ENCODE results near the gene CYFIP1.

The CYFIP1 gene

DNA sequence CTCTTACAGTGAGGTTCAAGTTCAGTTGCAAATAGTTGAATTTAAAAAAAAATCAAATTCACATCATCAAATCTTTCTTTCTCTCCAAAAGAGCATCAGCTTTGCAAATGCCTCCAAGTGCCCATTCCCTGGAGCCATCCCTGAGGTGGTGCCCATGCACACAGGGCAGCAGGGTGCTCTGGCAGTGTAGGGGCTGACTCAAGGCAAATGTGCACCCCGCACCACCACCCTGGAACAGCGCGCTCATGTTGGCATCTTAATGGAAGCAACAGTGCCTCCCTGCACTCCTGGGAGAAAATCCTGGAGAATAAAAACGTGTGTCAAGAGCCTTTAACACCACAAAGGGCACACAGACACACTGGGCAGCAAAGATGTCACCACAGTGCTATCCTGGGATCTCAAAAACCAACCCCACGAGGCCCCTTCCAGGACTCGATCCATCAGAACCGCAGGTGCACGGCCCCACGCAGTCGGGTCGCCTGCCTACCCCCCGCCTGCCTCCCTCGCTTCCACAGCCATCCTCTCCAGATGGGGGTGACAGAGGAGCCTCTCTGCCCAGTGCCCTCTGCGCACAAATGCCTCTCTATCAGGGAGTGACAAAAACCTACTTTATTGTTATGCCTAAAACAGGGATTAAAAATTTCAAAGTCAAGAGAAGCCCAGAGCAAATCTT lies 90.9 kb downstream of the CYFIP1 start:
- Mint-ChIP-seq H3K9me3 (no peaks in the 10 kb centered on the region), H3K4me3 (no peak overlapping the region), H3K27ac (no peak overlapping the region), H3K4me1 (no peaks in the 10 kb centered on the region), H3K36me3 (no peaks in the 10 kb centered on the region), H3K27me3 (no peaks in the 10 kb centered on the region)
- DNase-seq, result no peak
- CTCF ChIA-PET, result no interaction called here

DNA sequence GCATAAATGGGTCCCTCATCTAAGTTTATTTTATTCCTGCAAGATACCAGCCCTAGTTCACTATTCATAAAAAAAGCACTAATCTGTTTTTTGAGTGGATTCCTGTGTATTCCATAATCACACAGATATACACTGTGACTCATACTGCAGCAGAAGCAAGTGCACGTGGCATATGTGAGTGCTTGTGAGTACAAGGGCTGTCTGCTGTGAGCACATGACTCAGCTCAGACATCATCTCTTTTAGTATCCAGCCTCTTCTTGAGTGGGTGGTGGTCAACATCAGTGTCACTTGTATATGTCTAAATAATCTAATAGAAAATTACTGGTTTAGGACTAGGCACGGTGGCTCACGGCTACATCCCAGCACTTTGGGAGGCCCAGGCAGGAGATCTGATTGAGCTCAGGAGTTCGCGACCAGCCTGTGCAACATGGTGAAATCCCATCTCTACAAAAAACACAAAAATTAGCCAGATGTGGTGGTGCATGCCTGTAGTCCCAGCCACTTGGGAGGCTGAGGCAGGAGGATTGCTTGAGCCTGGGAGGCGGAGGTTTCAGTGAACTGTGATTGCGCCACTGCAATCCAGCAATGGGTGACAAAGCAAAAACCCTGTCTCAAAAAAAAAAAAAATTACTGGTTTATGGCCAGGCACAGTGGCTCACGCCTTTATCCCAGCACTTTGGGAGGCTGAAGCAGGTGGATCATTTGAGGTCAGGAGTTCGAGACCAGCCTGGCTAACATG lies 91.9 kb downstream of the CYFIP1 start:
- no peaks in the 10 kb centered on the region for H3K9me3 Mint-ChIP-seq
- CTCF ChIA-PET, result no interaction called here
- no peaks in the 10 kb centered on the region for H3K4me1 Mint-ChIP-seq
- DNase-seq, result no peak
- no peak overlapping the region for H3K4me3 Mint-ChIP-seq
- H3K36me3 Mint-ChIP-seq, result no peaks in the 10 kb centered on the region
- H3K27me3 Mint-ChIP-seq, result no peaks in the 10 kb centered on the region
- H3K27ac Mint-ChIP-seq, result no peak overlapping the region

DNA sequence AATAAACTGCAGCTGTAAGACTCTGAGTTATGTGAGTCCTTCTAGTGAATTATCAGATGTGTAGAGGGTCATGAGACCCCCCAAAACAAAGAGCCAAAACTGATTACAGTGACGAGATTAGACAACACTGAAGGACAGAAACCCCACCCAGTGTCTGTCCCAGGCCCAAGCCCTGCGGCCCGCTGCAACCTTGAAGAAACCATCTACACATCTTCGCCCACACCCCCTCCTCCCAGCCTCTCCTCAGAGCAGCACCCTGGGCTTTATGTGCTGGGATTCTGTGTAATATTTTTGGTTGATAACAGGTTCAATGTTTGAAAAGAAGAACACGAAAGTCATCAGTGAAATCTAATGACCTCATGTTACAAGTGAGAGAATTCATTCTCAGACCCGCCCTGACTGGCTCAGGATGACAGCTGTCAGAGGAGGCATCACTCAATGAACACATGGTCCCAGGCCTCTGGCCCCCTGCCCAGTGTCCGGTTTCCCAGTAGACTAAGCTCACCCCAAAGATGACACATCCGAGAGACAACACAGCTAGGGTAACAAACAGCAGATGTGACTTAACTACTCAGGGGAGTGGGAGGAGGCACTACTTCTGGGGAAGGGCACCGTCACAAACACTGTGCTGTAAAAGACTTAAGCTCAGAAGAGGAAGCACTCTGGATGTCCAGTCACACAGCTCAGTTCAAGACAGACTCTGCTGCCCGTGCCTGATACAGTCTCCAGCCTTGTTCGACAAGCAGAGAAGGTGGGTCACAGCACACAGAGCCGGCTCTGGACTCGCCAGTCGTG lies 92.8 kb downstream of the CYFIP1 start:
- H3K36me3 Mint-ChIP-seq, result no peaks in the 10 kb centered on the region
- H3K4me3 Mint-ChIP-seq, result no peak overlapping the region
- no peak for DNase-seq
- no peaks in the 10 kb centered on the region for H3K9me3 Mint-ChIP-seq
- CTCF ChIA-PET, result no interaction called here
- no peaks in the 10 kb centered on the region for H3K4me1 Mint-ChIP-seq
- no peak overlapping the region for H3K27ac Mint-ChIP-seq
- no peaks in the 10 kb centered on the region for H3K27me3 Mint-ChIP-seq

DNA sequence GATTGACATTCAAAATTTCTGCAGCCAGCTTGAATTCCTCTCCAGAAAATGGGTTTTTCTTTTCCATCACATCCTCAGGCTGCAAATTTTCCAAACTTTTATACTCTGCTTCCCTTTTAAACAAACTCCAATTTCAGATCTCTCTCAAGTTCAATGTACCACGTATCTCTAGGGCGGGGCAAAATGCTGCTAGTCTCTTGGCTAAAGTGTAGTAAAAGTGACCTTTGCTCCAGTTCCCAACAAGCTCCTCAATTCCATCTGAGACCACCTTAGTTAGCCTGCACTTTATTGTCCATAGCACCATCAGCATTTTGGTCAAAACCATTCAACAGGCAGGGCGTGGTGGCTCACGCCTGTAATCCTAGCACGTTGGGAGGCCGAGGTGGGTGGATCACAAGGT lies 95.0 kb downstream of the CYFIP1 start:
- H3K27ac Mint-ChIP-seq, result no peak overlapping the region
- H3K27me3 Mint-ChIP-seq, result no peaks in the 10 kb centered on the region
- no peak overlapping the region for H3K4me3 Mint-ChIP-seq
- CTCF ChIA-PET, result interaction anchor here (1.0 kb wide), 1 partner anchor 13 kb away, joined by 4 read pairs; no protein-coding TSS in a partner anchor
- H3K36me3 Mint-ChIP-seq, result peaks cover 4% of the 10 kb centered on the region
- H3K9me3 Mint-ChIP-seq, result no peaks in the 10 kb centered on the region
- peaks cover 1% of the 10 kb centered on the region for H3K4me1 Mint-ChIP-seq
- DNase-seq, result no peak

DNA sequence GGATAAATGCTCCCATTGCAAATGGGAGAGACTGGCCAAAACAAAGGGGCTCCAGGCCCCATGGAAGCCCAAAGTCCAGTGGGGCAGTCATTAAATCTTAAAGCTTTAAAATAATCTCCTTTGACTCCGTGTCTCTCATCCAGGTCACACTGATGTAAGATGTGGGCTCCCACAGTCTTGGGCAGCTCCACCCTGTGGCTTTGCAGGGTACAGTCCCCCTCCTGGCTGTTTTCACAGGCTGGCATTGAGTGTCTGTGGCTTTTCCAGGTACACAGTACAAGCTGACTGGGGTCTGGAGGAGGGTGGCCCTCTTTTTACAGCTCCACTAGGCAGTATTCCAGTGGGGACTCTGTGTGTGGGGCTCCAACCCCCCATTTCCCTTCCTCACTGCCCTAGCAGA lies 95.8 kb downstream of the CYFIP1 start:
- Mint-ChIP-seq H3K4me3 (no peak overlapping the region), H3K27me3 (no peaks in the 10 kb centered on the region), H3K4me1 (peaks cover 3% of the 10 kb centered on the region), H3K27ac (no peak overlapping the region), H3K9me3 (no peaks in the 10 kb centered on the region), H3K36me3 (peaks cover 4% of the 10 kb centered on the region)
- CTCF ChIA-PET, result no interaction called here
- peak; percentile 38 for DNase-seq

DNA sequence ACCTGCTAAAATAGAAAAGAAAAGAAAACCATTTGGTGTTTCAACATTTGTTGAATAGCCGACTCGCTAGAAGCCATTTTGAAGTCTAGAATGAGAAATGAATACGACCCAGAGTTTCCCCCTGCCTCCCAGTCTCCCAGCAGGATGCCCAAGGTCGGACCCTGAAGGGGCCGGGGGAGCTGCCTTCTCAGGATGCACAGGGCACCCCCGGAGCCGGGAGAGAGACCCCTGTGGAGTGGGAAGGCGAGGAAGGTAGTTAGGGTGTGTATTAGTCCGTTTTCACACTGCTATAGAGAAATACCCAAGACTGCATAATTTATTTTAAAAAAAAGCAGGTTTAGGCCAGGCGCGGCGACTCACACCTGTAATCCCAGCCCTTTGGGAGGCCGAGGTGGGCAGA lies 97.0 kb downstream of the CYFIP1 start:
- no peak overlapping the region for H3K27ac Mint-ChIP-seq
- H3K36me3 Mint-ChIP-seq, result peaks cover 4% of the 10 kb centered on the region
- CTCF ChIA-PET, result no interaction called here
- H3K4me3 Mint-ChIP-seq, result no peak overlapping the region
- no peaks in the 10 kb centered on the region for H3K9me3 Mint-ChIP-seq
- no peak for DNase-seq
- H3K4me1 Mint-ChIP-seq, result peaks cover 3% of the 10 kb centered on the region
- no peaks in the 10 kb centered on the region for H3K27me3 Mint-ChIP-seq

DNA sequence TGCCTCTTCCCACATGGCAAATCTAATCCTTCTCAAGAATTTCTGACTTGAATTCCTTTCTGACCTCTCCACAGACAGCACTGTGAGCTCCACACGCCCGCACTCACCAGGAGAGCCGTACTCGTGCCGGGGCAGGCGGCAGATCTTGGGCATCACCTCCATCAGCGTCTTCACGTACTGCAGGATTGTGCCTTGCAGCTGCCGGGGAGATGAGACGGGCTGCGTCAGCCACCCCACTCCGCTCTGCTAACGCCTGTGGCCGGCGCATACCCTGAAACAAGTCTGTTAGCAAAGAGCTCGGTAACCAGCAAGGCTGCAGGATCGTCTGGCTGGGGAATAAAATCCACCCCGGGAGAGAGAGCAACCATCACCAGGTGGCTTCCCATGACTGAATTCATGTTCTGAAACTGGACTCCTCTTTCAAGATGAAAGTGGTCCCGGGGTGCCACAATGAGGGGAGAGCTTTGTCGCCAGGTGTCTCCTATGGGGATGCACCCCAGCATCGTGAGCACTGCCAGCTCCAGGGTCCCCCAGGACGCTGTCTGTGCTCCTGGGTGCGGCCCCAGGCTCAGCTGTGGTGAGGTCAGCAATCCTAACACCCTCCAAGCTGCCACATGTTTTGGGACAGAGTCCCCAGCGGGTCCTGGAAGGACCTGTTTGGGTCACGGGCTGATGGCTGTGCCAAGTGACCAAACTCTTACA lies 98.3 kb downstream of the CYFIP1 start:
- H3K4me1 Mint-ChIP-seq, result peaks cover 3% of the 10 kb centered on the region
- H3K36me3 Mint-ChIP-seq, result peaks cover 4% of the 10 kb centered on the region
- CTCF ChIA-PET, result no interaction called here
- H3K4me3 Mint-ChIP-seq, result no peak overlapping the region
- no peak overlapping the region for H3K27ac Mint-ChIP-seq
- no peaks in the 10 kb centered on the region for H3K27me3 Mint-ChIP-seq
- no peak for DNase-seq
- H3K9me3 Mint-ChIP-seq, result no peaks in the 10 kb centered on the region

DNA sequence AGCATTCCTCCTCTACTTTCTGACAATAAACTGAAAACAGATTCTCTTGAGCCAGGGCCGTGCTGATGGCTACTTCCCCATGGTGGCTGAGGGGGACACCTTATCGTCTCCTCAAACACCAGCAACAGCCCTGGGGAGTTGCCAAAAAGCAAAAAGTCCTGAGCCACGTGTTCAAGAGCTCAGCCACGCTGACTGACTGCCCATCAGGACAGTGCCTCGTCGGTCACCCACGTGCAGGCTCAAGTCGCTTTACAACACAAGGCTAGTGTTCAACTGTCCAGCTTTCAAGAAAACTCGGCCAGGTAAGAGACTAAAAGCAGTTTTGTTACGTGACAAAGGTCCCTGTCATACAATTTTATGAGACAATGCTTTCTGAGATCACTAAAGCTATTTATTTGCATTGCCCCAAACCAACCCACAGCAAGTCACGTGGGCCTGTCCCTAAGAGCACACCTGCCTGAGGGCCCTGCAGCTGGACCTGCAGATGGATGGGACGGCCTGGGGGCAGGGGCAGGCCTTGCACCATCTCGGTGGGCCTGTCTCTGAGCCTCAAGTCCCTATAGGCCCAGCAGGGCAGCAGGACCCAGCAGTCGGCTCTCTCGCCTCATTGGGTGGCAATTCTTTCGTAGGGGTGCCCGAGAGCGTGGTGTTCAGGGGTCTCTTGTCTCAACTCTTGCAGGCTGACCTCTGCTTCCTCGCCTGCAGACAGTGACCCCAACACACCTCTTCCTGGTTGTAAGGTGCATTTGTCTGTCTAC lies 99.0 kb downstream of the CYFIP1 start:
- Mint-ChIP-seq H3K4me1 (peaks cover 3% of the 10 kb centered on the region), H3K27ac (no peak overlapping the region), H3K27me3 (no peaks in the 10 kb centered on the region), H3K9me3 (no peaks in the 10 kb centered on the region), H3K4me3 (no peak overlapping the region), H3K36me3 (peaks cover 4% of the 10 kb centered on the region)
- CTCF ChIA-PET, result interaction anchor here (1.0 kb wide), 1 partner anchor 15 kb away, joined by 3 read pairs; no protein-coding TSS in a partner anchor
- no peak for DNase-seq

DNA sequence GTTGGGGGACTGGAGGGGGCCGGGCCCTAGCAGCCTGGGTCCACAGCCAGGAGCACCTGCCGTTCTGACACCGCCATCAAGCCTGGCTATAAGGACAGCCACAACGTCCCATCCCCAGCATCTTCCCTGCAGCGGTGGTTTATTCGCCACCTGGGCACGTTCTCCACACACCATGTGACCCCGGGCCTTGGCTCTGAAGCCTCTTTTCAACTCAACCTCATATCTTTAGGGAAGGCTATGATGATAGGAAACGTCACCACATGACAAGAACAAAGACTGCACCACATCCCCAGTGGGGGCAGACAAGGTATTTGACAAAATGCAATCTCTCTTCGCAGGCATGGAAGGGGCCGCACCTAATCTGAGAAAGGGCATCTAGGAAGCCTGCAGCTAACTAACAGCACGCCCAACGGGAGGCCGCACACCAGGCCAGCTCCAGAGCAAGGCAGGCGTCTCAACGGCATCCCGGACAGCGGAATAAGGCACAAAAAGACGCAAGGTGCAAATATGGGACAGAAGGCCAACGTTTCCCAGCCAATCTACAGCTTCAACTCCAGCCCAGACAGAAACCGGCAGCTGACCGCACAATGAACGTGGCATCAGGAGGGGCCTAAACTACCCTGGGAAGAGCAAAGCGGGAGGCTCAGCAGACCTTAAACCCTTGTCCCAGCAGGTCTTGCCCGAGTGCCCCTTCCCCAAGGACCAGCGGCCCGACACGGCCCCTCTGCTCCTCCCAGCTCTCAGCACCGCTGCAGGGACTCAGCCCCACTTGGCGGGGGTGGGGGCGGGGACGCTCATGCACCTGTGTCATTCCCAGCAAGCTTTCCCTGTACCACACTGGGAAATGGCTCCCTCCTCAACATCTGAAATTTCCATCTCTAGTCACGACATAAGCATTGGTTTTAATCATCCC lies 99.8 kb downstream of the CYFIP1 start:
- Mint-ChIP-seq H3K27ac (no peak overlapping the region), H3K4me1 (peaks cover 3% of the 10 kb centered on the region), H3K36me3 (peaks cover 4% of the 10 kb centered on the region), H3K27me3 (no peaks in the 10 kb centered on the region), H3K4me3 (no peak overlapping the region), H3K9me3 (no peaks in the 10 kb centered on the region)
- CTCF ChIA-PET, result interaction anchor here (1.0 kb wide), 1 partner anchor 16 kb away, joined by 3 read pairs; no protein-coding TSS in a partner anchor
- no peak for DNase-seq

DNA sequence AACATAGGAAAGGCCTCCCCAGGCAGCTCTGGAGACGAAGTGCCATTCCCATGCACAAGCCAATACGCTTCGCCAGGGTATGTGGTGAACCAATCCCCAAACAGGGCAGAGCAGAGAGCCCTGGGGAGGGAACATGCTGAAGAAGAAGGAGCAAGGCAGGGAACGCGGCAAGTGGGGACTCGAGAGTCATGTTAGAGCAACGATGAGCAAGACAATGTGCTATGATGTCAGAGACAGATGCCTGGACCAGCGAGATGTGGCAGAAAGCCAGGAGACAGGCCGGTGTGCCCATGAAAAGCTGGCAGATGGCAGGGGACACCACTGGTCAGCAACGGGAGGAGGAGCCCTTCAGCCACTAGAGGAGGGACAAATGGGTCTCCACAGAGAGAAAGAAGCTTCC lies 102.1 kb downstream of the CYFIP1 start:
- CTCF ChIA-PET, result no interaction called here
- H3K4me1 Mint-ChIP-seq, result peaks cover 3% of the 10 kb centered on the region
- peaks cover 4% of the 10 kb centered on the region for H3K36me3 Mint-ChIP-seq
- DNase-seq, result no peak
- no peaks in the 10 kb centered on the region for H3K9me3 Mint-ChIP-seq
- no peaks in the 10 kb centered on the region for H3K27me3 Mint-ChIP-seq
- no peak overlapping the region for H3K27ac Mint-ChIP-seq
- H3K4me3 Mint-ChIP-seq, result no peak overlapping the region

DNA sequence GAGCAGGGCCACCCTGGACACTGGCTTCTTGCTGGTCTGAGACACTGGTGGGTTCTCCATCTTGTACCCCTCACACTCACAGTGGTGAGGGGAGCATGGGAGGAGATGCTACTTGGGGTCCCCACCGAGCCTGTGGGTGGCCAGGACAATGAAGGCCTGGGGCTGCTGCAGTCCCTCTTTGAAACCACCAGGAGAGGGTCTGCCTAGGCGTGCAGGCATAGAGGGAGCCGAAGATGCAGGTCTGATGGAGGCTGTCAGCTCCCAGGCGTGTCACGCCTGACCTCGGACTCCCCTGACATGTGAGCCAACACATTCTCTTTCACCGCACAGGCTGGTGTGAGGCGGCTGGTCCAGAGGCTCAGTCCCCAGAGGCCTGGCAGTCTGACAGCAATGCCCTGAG lies 102.6 kb downstream of the CYFIP1 start:
- H3K36me3 Mint-ChIP-seq, result peaks cover 4% of the 10 kb centered on the region
- no peak for DNase-seq
- H3K9me3 Mint-ChIP-seq, result no peaks in the 10 kb centered on the region
- peaks cover 3% of the 10 kb centered on the region for H3K4me1 Mint-ChIP-seq
- no peaks in the 10 kb centered on the region for H3K27me3 Mint-ChIP-seq
- CTCF ChIA-PET, result no interaction called here
- H3K4me3 Mint-ChIP-seq, result no peak overlapping the region
- no peak overlapping the region for H3K27ac Mint-ChIP-seq

DNA sequence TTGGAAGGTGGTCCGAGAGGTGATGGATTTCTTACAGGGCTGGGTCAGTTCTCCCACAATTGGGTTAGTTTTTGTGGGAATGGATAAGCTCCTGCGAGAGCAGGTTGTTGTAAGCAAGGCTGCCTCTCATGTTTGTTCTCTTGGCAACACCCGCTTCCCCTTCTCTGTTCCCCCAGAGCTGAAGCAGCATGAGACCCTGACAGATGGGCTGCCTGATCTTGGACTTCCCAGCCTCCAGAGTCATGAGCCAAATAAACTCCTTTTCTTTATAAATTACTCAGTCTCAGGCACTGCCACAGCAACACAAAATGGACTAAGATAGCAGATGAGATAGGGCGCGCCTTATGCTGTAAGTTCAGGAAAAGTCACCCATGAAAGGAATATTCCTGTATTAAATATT lies 103.1 kb downstream of the CYFIP1 start:
- CTCF ChIA-PET, result no interaction called here
- H3K27me3 Mint-ChIP-seq, result no peaks in the 10 kb centered on the region
- no peak overlapping the region for H3K4me3 Mint-ChIP-seq
- no peak overlapping the region for H3K27ac Mint-ChIP-seq
- H3K36me3 Mint-ChIP-seq, result peaks cover 4% of the 10 kb centered on the region
- DNase-seq, result no peak
- H3K4me1 Mint-ChIP-seq, result peaks cover 3% of the 10 kb centered on the region
- H3K9me3 Mint-ChIP-seq, result no peaks in the 10 kb centered on the region

DNA sequence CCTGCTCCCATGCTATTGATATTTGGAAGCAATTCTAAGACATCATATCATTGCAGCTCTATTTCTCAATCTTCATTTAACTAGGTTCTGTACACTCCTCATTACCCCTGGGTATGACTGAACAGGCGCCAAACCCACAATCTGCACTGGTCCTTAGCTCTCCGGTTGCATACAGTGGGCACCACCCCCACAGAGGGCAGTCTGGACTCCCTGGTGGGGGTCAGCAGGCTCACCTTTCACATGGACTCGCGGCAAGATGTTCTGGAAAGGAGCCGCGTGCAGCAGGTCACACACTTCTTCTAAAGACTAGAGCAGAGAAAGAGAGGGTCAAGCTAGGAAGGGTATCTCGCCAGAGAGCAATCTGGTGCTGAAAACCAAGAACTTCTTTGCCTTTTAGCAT lies 105.2 kb downstream of the CYFIP1 start:
- peaks cover under 1% of the 10 kb centered on the region for H3K4me1 Mint-ChIP-seq
- H3K4me3 Mint-ChIP-seq, result no peak overlapping the region
- H3K27me3 Mint-ChIP-seq, result no peaks in the 10 kb centered on the region
- no peak overlapping the region for H3K27ac Mint-ChIP-seq
- no peaks in the 10 kb centered on the region for H3K9me3 Mint-ChIP-seq
- DNase-seq, result no peak
- peaks cover 2% of the 10 kb centered on the region for H3K36me3 Mint-ChIP-seq
- CTCF ChIA-PET, result no interaction called here

Data from activated naive CD4-positive, alpha-beta T cell treated with anti-CD3 and anti-CD28 coated beads, Interleukin-2, amount 10 ng/mL, durations not matched to agents 7 days and 5 days (primary cell).